Liver (tissue), 9 donors: ENCODE measurements around the gene AGL. TPM values are rescaled to one million over a fixed set of nuclear protein-coding genes. Genes with fewer than 3 reads are reported as not detected.

Experiments used
- DNase-seq: peaks from one replicate; pipeline ENCODE4 v3.0.0-alpha.2; 2017; ENCODE audit warnings: low spot score
- H3K27ac ChIP-seq, 2 donors: one replicate each; pipeline ENCODE4 v1.7.0; 2013; ENCODE audit warnings: inconsistent platforms in 2 of 2, low read length in 2 of 2, control low read depth in 1 of 2, low read depth in 1 of 2, mild to moderate bottlenecking in 1 of 2
- H3K27me3 ChIP-seq, 4 donors: one replicate each; pipeline versions ENCODE4 v1.6.1 to v1.7.0; 2013; ENCODE audit warnings: low read length in 3 of 4, inconsistent platforms in 1 of 4, mild to moderate bottlenecking in 1 of 4, moderate library complexity in 1 of 4; ENCODE audit not compliant: control insufficient read depth in 4 of 4, insufficient read depth in 4 of 4
- H3K36me3 ChIP-seq, 4 donors: one replicate each; pipeline versions ENCODE4 v1.6.1 to v1.7.0; 2013; ENCODE audit warnings: low read length in 3 of 4, mild to moderate bottlenecking in 3 of 4, low read depth in 1 of 4, moderate library complexity in 1 of 4; ENCODE audit not compliant: control insufficient read depth in 4 of 4, insufficient read depth in 3 of 4
- H3K4me1 ChIP-seq, 4 donors: one replicate each; pipeline versions ENCODE4 v1.6.1 to v1.7.0; 2013; ENCODE audit warnings: low read length in 3 of 4, mild to moderate bottlenecking in 3 of 4, moderate library complexity in 1 of 4; ENCODE audit not compliant: control insufficient read depth in 4 of 4, insufficient read depth in 4 of 4
- H3K4me3 ChIP-seq, 3 donors: one replicate each; pipeline versions ENCODE4 v1.6.1 to v1.7.0; 2013; ENCODE audit warnings: low read length in 3 of 3, control low read depth in 1 of 3, low read depth in 1 of 3, mild to moderate bottlenecking in 1 of 3
- H3K9ac ChIP-seq, 2 donors: one replicate each; pipeline ENCODE4 v1.7.0; 2013; ENCODE audit warnings: low read length in 2 of 2, mild to moderate bottlenecking in 2 of 2, moderate library complexity in 2 of 2, control low read depth in 1 of 2, low read depth in 1 of 2
- H3K9me3 ChIP-seq, 4 donors: one replicate each; pipeline versions ENCODE4 v1.6.1 to v1.7.0; 2013; ENCODE audit warnings: low read length in 3 of 4; ENCODE audit not compliant: control insufficient read depth in 4 of 4
- ATF3 ChIP-seq: IDR thresholded peaks from 2 replicates; pipeline ENCODE4 v1.6.1; 2016; ENCODE audit warnings: antibody characterized with exemption
- EGR1 ChIP-seq, 2 donors: IDR thresholded peaks; 2 replicates each; pipeline ENCODE4 v1.6.1; 2016 to 2018; ENCODE audit warnings: antibody characterized with exemption in 2 of 2, low read depth in 2 of 2
- FOXA2 ChIP-seq: IDR thresholded peaks from 2 replicates; pipeline ENCODE4 v1.6.1; 2016; ENCODE audit warnings: antibody characterized with exemption
- GABPA ChIP-seq, 2 donors: IDR thresholded peaks in 1 of 2; conservative IDR thresholded peaks in 1 of 2; 2 replicates each; pipeline ENCODE4 v1.6.1; 2016; ENCODE audit warnings: antibody characterized with exemption in 2 of 2, mild to moderate bottlenecking in 1 of 2, moderate library complexity in 1 of 2
- HNF4A ChIP-seq, 2 donors: conservative IDR thresholded peaks; 2 replicates each; pipeline ENCODE4 v1.6.1; 2016; ENCODE audit warnings: antibody characterized with exemption in 2 of 2, mild to moderate bottlenecking in 2 of 2
- HNF4G ChIP-seq: IDR thresholded peaks from 2 replicates; pipeline ENCODE4 v1.6.1; 2016; ENCODE audit warnings: antibody characterized with exemption
- JUND ChIP-seq, 2 donors: IDR thresholded peaks; 2 replicates each; pipeline ENCODE4 v1.6.1; 2016; ENCODE audit warnings: antibody characterized with exemption in 2 of 2
- NR2F2 ChIP-seq: IDR thresholded peaks from 2 replicates; pipeline ENCODE4 v1.6.1; 2016; ENCODE audit warnings: antibody characterized with exemption
- RAD21 ChIP-seq, 2 donors: IDR thresholded peaks; 2 replicates each; pipeline ENCODE4 v1.6.1; 2016; ENCODE audit warnings: antibody characterized with exemption in 2 of 2, mild to moderate bottlenecking in 2 of 2
- REST ChIP-seq: IDR thresholded peaks from 2 replicates; pipeline ENCODE4 v1.6.1; 2016; ENCODE audit warnings: antibody characterized with exemption, mild to moderate bottlenecking
- RXRA ChIP-seq, 2 donors: IDR thresholded peaks; 2 replicates each; pipeline ENCODE4 v1.6.1; 2017 to 2018; ENCODE audit warnings: antibody characterized with exemption in 2 of 2, mild to moderate bottlenecking in 1 of 2
- SP1 ChIP-seq: IDR thresholded peaks from 2 replicates; pipeline ENCODE4 v1.6.1; 2018; ENCODE audit warnings: antibody characterized with exemption, mild to moderate bottlenecking
- TAF1 ChIP-seq: conservative IDR thresholded peaks from 2 replicates; pipeline ENCODE4 v1.6.1; 2016; ENCODE audit warnings: antibody characterized with exemption, mild to moderate bottlenecking
- YY1 ChIP-seq: IDR thresholded peaks from 2 replicates; pipeline ENCODE4 v1.6.1; 2016; ENCODE audit warnings: antibody characterized with exemption, mild to moderate bottlenecking
- WGBS: extraction: QIAGEN DNeasy Blood & Tissue Kit; methylation state at CpG from one replicate; pipeline ENCODE4 v1.1.7; 2013; 5-methylcytosine and 5-hydroxymethylcytosine counted together
- polyA plus RNA-seq, 2 donors: library from polyadenylated mRNA; stranded (reverse) in 1 of 2; unstranded in 1 of 2; fragments of 200-250 nt in 1 of 2; fragments of >200 nt in 1 of 2; fragmentation: Nextera tagmentation in 1 of 2; extraction: Ambion mirVana in 1 of 2; gene quantifications; one replicate each; pipeline versions ENCODE4 v1.2.1 to v1.2.3, GENCODE V29; 2013 to 2015
- total RNA-seq, 2 donors: library from RNA; depleted of rRNA; stranded (reverse); fragments of >200 nt; gene quantifications; one replicate each; pipeline ENCODE4 v1.2.3, GENCODE V29; 2014
- TF ChIP-seq, protein P1 (sequence below): IDR thresholded peaks from 2 replicates; pipeline ENCODE4 v1.6.1; 2016; ENCODE audit warnings: antibody characterized with exemption
- TF ChIP-seq, protein P2 (sequence below): IDR thresholded peaks from 2 replicates; pipeline ENCODE4 v1.6.1; 2016; ENCODE audit warnings: antibody characterized with exemption
- donor health status: healthy.
- donor health status: healthy.
- donor health status: healthy.
- donor health status: healthy.
- donor health status: healthy.

The AGL gene
- total and polyA plus RNA-seq, 4 donors = 10.1 to 78.5 (median 19.9) TPM

- peak overlapping the region in 1 of 2 donors; percentile 12 for H3K27ac ChIP-seq
- no peak for TF ChIP-seq YY1
- TF ChIP-seq HNF4A (conservative IDR thresholded peaks at IDR 0.05) = peak in 1 of 2 donors; percentile 4
- TF ChIP-seq HNF4G = no peak
- peaks cover 3 to 21% (median 8%) of the 10 kb centered on the region in 4 donors for H3K4me1 ChIP-seq
- no peak for DNase-seq
- WGBS = 40% methylated on average over 6 of the region's 6 CpGs
- H3K9me3 ChIP-seq = no peaks in the 10 kb centered on the region
- no peak overlapping the region for H3K9ac ChIP-seq
- H3K27me3 ChIP-seq = no peaks in the 10 kb centered on the region
- no peak overlapping the region for H3K4me3 ChIP-seq
- peaks cover 3 to 17% (median 10%) of the 10 kb centered on the region in 4 donors for H3K36me3 ChIP-seq
Measured at GRCh38 chr1:99869723-99870122, 19.6 kb downstream of the AGL start.

- TF ChIP-seq HNF4A (conservative IDR thresholded peaks at IDR 0.05) = peak; percentile 44 to 58
- TF ChIP-seq, protein P1, sequence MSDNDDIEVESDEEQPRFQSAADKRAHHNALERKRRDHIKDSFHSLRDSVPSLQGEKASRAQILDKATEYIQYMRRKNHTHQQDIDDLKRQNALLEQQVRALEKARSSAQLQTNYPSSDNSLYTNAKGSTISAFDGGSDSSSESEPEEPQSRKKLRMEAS = peak; percentile 11
- no peak for TF ChIP-seq TAF1
- TF ChIP-seq HNF4G = peak; percentile 18
- TF ChIP-seq JUND (IDR thresholded peaks at IDR 0.05) = no peak
- no peak for DNase-seq
- Histone ChIP-seq H3K9me3 (no peaks in the 10 kb centered on the region), H3K27ac (no peak overlapping the region), H3K4me1 (peaks cover 3 to 27% (median 8%) of the 10 kb centered on the region in 4 donors), H3K27me3 (no peaks in the 10 kb centered on the region), H3K4me3 (no peak overlapping the region), H3K36me3 (peaks cover 1 to 21% (median 13%) of the 10 kb centered on the region in 4 donors), H3K9ac (no peak overlapping the region)
- 41% methylated on average over 1 of the region's 1 CpG for WGBS
Measured at GRCh38 chr1:99872063-99872462, 21.9 kb downstream of the AGL start.

DNA sequence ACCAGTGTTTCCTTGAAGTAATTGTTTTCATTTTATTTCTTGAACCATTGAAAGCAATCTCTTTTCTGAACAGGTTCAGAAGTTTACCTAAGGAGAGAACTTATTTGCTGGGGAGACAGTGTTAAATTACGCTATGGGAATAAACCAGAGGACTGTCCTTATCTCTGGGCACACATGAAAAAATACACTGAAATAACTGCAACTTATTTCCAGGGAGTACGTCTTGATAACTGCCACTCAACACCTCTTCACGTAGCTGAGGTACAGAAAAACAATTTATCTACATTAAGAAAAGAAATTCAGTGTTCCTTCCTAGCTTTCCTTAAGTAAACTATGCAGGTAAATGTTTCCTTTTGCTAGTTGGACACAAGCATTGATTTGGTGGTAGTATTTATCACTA, 27.4 kb downstream of the AGL start:
- H3K4me1 ChIP-seq = peaks cover 0 to 6% (median 0%) of the 10 kb centered on the region in 4 donors
- DNase-seq = no peak

More for the DNA sequence above, 27.4 kb downstream of the AGL start:
- Histone ChIP-seq H3K4me3 (no peak overlapping the region), H3K9ac (no peak overlapping the region), H3K27ac (no peak overlapping the region), H3K36me3 (peaks cover 6 to 43% (median 24%) of the 10 kb centered on the region in 4 donors), H3K27me3 (no peaks in the 10 kb centered on the region), H3K9me3 (no peaks in the 10 kb centered on the region)
- TF ChIP-seq NR2F2 (no peak), EGR1 (IDR thresholded peaks at IDR 0.05; ENCODE audit: low read depth in 2 of 2) (no peak), JUND (IDR thresholded peaks at IDR 0.05) (no peak), RXRA (IDR thresholded peaks at IDR 0.05) (no peak), RAD21 (IDR thresholded peaks at IDR 0.05) (no peak), HNF4G (no peak), GABPA (IDR thresholded peaks at IDR 0.05 in 1 of 2, conservative IDR thresholded peaks at IDR 0.05 in 1 of 2) (no peak), HNF4A (conservative IDR thresholded peaks at IDR 0.05) (no peak), REST (no peak), SP1 (no peak), ATF3 (no peak), FOXA2 (no peak)
- TF ChIP-seq, protein P2, sequence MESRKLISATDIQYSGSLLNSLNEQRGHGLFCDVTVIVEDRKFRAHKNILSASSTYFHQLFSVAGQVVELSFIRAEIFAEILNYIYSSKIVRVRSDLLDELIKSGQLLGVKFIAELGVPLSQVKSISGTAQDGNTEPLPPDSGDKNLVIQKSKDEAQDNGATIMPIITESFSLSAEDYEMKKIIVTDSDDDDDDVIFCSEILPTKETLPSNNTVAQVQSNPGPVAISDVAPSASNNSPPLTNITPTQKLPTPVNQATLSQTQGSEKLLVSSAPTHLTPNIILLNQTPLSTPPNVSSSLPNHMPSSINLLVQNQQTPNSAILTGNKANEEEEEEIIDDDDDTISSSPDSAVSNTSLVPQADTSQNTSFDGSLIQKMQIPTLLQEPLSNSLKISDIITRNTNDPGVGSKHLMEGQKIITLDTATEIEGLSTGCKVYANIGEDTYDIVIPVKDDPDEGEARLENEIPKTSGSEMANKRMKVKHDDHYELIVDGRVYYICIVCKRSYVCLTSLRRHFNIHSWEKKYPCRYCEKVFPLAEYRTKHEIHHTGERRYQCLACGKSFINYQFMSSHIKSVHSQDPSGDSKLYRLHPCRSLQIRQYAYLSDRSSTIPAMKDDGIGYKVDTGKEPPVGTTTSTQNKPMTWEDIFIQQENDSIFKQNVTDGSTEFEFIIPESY = no peak
- TF ChIP-seq, protein P1 = no peak
- 77% methylated on average over 3 of the region's 3 CpGs for WGBS
